IMR-90 (cell line): ENCODE data around the gene PLPP4.

Experiments
- MAFK ChIP-seq: IDR thresholded peaks from 2 replicates; pipeline ENCODE4 v1.6.1; 2012; ENCODE audit warnings: low read depth, low read length, improper control_type of control experiment
- MXI1 ChIP-seq: IDR thresholded peaks from 2 replicates; pipeline ENCODE4 v1.6.1; 2012; ENCODE audit warnings: low read depth, mild to moderate bottlenecking, low read length, moderate library complexity, borderline replicate concordance
- NFE2L2 ChIP-seq: fragments of 150-350 bp; IDR thresholded peaks from 2 replicates; pipeline ENCODE4 v1.6.1; 2016; ENCODE audit warnings: low read depth, mild to moderate bottlenecking, low read length
- POLR2A ChIP-seq: IDR thresholded peaks from 2 replicates; pipeline ENCODE4 v1.6.1; 2012; ENCODE audit warnings: mild to moderate bottlenecking, low read depth, low read length
- RCOR1 ChIP-seq: IDR thresholded peaks from 2 replicates; pipeline ENCODE4 v1.6.1; 2012; ENCODE audit warnings: mild to moderate bottlenecking, low read length, improper control_type of control experiment; ENCODE audit not compliant: insufficient replicate concordance
- SMC3 ChIP-seq: fragments of 150-350 bp; IDR thresholded peaks from 2 replicates; pipeline ENCODE4 v1.6.1; 2016; ENCODE audit warnings: low read depth, mild to moderate bottlenecking, antibody characterized with exemption, low read length, moderate library complexity
- USF2 ChIP-seq: fragments of 150-350 bp; IDR thresholded peaks from 2 replicates; pipeline ENCODE4 v1.6.1; 2017; ENCODE audit warnings: mild to moderate bottlenecking, antibody characterized with exemption, low read length, low read depth
- TF ChIP-seq, protein P1 (sequence below): conservative IDR thresholded peaks from 2 replicates; pipeline ENCODE4 v1.5.1; 2012; ENCODE audit warnings: mild to moderate bottlenecking, low read depth, low read length, improper control_type of control experiment

DNA sequence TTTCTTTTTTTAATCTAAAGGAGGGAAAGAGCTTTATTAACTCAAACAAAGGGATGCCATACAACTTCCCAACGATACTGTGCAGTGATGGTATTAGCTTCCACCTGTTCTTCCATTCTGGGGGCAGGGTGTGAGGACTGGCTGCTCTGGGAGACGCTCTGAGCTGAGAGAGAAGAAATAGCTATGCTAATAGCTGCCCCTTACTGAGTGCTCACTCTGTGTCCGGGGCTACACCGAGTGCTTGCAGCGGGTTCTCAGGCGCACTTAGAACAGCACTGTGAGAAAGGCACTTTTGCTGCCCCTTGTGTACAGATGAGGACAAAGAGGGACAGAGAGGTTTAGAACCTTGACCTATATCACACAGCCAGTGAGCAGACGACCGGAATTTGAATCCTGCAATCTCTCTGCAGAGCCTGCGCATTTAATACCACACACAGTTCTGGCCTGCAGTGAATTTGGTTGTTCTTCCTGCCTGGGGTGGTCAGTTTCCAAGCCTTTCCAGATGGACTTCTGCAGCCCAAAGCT lies 142.2 kb downstream of the PLPP4 start:
- TF ChIP-seq POLR2A (no peak), MXI1 (no peak), MAFK (no peak), USF2 (no peak), SMC3 (no peak), RCOR1 (no peak), NFE2L2 (no peak)
- TF ChIP-seq, protein P1, sequence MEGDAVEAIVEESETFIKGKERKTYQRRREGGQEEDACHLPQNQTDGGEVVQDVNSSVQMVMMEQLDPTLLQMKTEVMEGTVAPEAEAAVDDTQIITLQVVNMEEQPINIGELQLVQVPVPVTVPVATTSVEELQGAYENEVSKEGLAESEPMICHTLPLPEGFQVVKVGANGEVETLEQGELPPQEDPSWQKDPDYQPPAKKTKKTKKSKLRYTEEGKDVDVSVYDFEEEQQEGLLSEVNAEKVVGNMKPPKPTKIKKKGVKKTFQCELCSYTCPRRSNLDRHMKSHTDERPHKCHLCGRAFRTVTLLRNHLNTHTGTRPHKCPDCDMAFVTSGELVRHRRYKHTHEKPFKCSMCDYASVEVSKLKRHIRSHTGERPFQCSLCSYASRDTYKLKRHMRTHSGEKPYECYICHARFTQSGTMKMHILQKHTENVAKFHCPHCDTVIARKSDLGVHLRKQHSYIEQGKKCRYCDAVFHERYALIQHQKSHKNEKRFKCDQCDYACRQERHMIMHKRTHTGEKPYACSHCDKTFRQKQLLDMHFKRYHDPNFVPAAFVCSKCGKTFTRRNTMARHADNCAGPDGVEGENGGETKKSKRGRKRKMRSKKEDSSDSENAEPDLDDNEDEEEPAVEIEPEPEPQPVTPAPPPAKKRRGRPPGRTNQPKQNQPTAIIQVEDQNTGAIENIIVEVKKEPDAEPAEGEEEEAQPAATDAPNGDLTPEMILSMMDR = no peak
